NCI-H82 treated with DMSO at 0.1 percent for 48 hours (cell line): Measurements from ENCODE around the gene WAC.

Experiments used
- DNase-seq: peaks from one replicate; lab custom pipeline; 2025; ENCODE audit not compliant: unreplicated experiment; lab: John Stamatoyannopoulos, UW

Gene WAC

DNA sequence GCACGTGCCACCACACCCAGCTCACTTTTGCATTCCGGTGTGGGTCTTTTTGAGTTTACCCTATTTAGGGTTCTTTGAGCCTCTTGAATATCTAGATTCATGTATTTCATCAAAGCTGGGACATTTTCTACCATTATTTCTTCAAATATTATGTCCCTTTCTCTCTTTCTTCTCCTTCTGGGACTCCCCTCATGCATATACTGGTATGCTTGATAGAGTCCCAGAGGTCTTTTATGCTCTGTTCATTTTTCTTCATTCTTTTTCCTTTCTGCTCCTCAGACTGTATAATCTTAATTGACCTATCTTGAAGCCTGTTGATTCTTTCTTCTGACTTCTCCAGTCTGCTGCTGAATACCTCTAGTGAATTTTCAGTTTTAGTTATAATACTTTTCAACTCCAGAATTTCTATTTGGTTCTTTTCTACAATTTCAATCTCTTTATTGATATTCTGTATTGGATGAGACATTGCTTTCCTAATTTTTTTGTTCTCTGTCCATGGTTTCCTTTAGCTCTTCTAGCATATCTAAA lies 9.1 kb upstream of the WAC start:
- DNase-seq = no peak

DNA sequence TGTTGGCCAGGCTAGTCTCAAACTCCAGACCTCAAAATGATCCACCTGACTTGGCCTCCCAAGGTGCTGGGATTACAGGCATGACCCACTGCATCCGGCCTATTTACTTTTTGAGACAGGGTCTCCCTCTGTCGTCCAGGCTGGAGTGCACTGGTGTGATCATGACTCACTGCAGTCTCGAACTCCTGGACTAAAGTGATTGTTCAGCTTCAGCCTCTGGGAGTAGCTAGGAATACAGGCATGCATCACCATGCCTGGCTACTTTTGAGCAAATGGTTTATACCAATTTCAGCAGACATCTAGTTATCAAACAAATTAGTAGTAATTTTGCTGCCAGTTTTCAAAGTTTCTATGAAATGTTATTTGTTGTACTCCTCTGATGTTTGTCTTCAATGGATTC lies 2.2 kb upstream of the WAC start:
- DNase-seq = no peak

DNA sequence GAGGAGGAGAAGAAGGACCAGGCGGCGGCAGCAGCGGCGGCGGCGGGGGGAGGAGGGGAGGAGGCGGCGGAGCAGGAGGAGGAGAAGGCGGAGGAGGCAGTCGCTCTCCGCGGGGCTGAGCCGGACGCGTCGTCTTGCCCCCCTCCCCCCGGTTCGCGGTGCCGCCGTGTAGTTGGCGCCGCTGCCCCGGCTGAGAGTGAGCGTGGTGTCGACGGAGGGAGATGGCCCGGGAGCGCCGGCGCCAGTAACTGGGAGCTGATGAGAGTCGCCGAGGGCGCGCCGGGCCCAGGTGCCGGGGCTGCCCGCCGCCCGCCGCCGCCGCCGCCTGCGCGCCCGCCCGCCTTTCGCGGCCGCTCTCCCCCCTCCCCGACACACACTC lies 257 bp downstream of the WAC start:
- no peak for DNase-seq

DNA sequence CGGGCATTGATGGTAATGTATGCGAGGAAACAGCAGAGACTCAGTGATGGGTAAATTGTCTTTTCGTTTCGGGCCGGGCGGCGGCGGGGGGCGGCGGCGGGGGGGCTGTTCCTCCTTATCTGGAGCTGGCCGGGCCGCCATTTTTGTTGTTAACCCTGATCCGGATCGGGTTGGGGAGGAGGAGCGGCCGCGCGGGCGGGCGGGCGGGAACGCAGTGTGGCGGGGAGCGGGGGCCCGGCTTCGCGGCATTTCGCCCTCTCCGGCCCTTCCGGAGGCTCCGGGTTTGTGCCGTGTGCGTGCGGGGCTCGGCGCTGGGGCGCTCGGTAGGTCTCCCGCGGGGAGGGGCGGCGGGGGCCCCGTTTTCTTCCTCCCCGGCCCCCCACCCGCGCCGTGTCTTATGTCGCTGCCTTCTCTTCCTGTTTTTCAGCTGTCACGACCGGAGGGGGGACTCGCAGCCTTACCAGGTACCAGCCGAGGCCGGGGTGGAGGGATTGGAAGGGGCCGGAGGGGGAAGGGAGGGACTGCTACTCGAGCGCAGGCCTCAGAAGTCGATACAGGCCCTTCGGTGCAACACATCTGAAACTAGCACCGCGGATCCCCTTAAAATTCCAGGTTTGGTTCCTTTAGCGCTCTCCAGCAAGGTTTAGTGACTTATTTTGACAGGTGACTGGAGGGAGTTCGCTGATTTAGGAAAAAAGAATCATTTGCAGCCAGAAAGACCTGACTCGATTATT lies 820 bp downstream of the WAC start:
- no peak for DNase-seq

DNA sequence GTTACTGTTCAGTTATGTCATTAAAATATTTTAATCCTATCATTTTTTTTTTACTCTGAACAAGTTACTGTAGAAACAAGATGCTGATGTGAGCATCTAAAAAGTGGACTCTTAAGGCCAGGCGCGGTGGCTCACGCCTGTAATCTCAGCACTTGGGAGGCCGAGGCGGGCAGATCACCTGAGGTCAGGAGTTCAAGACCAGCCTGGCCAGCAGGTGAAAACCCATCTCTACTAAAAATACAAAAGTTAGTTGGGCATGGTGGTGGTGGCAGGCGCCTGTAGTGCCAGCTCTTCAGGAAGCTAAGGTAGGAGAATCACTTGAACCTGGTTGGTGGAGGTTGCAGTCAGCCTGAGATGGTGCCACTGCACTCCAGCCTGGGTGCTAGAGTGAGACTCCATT lies 2.9 kb downstream of the WAC start:
- DNase-seq = no peak

DNA sequence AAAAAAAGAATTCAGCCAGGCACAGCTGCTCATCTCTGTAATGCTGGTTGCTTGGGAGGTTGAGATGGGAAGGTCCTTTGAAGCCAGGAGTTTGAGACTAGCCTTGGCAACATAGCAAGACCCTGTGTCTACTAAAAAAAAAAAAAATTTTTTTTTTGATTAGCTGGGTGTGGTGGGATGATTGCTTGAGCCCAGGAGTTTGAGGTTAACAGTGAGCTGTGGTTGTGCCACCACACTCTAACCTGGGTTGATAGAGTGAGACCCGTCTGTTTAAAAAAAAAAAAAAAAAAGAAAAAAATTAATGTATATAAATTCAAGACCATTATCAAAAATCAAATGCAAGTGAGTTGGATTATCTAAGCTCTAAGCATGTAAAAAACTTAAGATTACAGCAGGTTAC lies 5.7 kb downstream of the WAC start:
- DNase-seq = no peak

DNA sequence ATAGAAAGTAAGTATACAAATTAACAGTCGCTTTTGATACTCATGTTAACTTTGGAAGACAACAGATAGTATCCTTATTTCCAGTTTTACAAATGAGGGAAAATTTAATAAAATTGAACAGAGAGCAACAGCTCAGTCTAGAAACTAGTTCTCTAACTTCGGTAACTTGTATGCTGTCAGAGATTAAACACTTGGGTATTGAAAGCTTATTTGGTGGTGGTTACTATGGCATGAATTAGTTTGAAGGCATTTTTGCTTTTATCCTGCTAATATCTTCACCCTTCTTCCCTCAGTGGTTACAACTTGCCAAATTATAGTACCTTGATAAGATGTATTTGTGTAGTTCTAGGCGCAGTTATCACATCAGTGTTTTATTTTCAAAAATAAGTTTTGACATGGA lies 7.2 kb downstream of the WAC start:
- no peak for DNase-seq

DNA sequence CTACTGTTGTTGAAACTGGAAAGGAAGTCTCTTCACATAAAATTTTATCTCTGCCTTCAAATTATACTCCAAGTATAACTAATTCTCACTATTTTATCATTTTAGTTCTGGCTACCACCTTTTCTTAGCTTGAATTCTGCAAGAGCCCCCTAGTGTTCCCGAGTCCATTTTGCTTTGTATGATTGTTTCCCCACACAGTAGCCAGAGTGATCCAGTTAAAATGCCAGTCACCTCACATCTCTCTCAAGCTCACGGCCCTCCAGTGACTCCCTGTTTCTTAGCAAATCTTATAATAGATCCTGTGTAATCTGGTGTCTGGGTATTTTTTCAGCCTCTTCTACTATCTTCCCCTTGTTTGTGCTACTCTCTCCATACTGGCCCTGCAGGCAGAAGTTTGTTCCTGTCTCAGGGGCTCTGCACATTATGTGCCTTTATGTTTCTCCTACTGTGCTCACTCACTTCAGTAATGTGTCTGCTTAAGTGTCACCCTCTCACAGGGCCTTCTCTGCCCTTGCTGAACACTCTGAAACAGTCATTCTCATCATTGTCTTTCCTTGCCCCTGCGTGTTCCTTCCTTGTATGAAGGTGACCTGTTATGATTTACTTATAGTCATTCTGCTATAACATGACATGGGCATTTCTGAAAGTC lies 8.9 kb downstream of the WAC start:
- no peak for DNase-seq

DNA sequence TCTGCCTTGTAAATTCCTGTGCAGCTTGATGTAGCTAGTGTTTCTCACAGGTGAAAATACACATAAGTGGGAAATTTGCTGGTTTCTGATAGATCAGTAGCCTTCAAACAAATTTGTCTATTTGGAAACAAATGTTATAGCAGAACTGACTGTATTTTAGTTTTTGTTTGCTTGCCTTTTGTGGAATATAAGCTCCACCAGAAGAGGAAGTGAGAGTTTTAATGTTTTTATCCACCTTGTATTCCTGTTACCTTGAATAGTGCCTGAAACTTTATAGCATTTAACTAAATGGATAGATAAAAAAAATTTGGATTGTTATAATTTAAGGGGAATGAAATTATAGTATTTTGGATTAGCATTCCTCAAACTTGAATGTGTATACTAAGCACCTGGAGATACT lies 9.8 kb downstream of the WAC start:
- no peak for DNase-seq

DNA sequence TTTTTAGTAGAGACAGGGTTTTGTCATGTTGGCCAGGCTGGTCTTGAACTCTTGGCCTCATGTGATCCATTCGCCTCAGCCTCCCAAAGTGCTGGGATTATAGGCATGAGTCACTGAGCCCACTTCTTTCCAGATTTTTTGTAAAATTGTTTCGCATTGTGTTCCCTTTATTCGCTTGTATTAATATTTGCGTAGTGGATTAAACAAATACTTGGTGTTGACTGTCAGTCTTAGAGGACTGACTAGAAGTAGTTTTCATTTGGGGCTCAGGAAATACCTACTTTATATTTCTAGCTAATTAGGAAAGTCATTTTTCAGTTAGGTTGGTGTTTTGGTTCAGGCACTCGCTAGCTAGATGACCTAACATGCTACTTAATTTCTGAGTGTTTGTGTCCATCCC lies 11.1 kb downstream of the WAC start:
- DNase-seq = no peak

DNA sequence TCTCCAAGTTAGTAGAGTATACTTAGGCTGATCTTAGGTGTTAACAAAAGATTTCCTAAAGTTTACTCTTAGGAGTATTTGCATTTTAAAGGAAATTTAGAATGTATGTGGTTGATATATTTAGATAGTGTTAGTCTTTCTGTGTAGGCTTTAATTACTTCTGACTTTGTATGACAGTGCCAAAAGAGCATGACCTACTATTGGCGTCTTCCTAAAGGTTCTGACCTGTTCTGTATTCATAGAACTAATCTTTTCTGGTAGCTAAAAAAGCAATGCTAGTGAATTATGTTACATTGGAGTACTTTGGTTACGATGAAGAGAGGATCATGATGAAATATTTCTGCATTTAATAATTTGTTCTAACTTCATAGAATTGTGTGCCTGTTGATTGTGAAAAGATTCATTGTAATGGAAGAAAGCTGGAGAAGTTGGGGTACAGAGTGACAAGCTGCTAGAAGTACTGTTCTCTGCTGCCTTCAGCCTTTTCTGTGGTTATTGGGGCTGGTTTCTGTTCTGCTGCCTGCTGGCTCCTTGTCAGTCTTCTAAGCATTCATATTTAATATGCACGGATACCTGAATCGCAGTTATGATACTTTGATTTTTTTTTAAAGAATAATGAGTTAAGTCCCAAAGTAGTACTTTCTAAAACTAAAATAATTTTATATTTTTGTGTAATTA lies 13.2 kb downstream of the WAC start:
- DNase-seq = no peak

DNA sequence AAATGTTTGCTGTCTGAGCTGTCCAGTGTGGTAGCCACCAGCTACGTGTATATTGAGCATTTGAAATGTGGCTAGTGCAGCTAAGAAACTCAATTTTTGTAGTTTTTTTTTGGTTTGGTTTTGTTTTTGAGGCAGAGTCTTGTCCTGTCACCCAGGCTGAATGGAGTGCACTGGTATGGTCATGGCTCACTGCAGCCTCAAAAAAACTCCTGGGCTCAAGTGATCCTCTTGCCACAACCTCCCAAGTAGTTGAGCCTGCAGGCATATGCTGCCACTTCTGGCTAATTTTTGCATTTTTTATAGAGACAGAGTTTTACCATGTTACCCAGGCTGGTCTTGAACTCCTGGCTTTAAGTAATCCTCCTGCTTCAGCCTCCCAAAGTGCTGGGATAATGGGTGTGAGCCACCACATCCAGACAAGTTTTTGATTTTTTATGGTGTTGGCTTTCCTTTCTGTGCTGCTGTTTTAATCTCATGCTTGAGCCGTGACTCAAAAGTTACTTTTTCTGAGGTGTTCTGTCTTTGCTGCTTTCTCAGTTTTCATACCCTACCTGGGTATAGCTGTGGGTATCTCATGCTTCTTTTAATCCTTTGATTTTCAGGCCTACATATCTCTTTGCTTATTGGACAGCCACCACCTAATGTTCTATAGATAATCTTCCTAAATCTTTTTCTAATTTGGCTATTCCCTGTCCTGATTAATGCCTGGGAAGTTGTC lies 16.0 kb downstream of the WAC start:
- no peak for DNase-seq

DNA sequence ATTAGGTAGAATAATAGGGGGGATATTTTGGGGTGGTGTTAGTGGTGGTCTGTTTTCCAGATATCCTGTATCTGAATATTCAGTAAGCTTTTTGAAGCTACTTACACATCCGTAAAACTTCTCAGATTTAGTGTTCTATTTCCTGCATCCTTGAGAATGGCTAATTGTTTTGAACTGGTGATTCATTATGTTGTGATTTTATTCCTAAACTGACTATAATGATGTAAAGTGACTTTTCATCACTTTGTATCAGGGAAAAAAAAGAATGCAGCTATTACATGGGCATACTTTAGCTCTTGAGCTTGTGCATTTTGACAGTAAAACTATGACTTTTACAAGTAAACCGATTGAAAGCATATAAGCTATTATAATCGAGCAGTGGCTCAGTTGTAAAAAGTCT lies 18.2 kb downstream of the WAC start:
- no peak for DNase-seq

DNA sequence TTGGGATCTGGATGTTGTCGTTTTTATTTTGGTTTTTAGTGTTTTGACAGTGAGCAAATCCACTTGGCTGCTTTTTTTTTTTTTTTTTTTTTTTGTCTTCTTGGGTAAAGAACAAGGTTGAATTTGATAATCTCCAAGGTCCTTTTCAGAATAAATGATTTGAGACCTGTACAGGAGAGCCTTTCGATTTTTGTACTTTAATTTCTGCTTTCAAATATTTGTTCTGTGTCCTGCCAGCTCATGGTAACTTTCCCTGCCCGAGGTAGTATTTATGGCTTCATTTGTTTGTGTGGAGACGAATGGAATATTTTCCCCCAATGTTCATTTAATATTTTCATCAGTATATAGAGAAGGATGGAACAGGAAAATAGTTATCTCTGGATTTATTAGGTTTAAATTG lies 19.9 kb downstream of the WAC start:
- DNase-seq = no peak

DNA sequence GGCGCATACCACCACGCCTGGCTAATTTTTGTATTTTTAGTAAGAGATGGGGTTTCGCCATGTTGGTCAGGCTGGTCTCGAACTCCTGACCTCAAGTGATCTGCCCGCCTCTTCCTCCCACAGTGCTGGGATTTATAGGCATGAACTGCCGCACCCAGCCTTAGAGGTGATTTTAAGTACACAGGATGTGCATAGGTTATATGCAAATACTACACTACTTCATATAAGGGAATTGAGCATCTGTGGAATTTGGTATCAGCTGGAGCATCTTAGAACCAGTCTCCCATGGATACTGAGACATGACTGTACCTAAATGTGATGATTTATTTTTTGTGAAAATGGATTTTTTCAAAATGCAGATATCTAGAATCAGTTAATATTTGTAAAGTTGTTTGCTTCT lies 21.1 kb downstream of the WAC start:
- DNase-seq = no peak

DNA sequence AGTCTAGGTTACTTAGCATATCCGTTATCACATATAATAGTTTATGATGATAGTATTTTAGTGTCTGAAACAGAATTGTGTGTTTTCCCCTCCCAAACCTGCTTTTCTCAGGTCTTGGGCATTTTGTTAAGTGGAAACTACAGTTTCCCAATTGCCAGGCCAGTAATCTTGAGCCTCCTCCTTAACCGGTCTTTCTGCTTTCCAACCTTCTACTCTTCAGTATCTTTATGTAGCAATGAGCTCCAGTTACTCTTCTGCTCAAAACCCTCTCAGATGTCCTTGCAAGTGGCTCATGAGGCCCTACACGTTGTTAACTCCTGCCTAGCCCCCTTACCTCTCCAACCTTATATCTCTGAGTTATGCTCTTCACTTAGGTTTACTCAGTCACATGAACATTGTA lies 22.0 kb downstream of the WAC start:
- DNase-seq = no peak

DNA sequence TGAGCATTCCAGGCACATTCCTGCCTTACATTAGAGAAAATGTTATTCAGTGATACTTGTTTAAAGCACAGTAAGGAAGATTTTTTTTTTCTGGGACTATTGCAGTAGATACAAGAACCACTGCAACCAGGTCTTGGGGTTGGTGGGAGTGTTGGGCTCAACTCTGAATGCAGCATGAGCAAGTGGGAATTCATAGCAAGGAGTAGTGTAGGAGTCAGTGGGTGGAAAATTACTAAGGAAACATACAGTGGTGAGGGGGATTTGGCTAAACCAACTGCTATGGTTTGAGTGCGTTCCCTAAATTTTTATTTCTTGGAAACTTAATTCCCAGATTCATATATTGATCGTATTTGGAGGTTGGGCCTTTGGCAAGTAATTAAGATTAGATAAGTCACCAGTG lies 22.4 kb downstream of the WAC start:
- no peak for DNase-seq

DNA sequence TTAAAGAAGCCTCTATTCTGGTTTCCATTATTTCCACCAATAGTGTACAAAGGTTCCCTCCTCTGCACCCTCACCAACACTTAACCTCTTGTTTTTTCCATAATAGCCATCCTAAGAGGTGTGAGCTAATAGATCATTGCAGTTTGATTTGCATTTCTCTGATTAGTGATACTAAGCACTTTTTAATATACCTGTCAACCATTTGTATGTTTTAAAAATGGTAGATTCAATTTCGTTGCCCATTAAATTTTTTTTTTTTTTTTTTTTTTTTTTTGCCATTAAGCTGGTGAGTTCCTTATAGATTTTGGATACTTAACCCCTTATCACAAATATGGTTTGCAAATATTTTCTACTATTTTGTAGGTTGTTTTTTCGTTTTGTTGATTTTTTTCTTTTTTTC lies 23.2 kb downstream of the WAC start:
- DNase-seq = no peak

DNA sequence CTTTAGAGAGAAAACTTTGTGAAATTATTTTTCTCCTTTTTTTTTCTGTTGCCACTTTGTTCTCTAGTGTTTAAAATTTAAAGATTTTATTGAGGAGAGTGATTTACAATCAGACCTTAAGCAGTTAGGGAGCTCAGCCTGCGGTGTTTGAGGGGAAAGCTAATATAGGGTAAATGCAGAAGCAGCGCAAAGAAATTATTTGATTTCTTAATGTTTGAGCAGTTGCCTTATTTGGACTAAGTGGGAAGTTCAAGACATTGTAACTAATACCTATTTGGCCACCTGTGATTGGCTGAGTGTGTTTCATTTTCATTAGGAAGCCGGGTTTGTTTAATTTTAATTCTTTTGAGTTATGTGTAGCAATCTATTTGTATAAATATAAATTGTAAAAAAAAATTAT lies 25.3 kb downstream of the WAC start:
- no peak for DNase-seq

DNA sequence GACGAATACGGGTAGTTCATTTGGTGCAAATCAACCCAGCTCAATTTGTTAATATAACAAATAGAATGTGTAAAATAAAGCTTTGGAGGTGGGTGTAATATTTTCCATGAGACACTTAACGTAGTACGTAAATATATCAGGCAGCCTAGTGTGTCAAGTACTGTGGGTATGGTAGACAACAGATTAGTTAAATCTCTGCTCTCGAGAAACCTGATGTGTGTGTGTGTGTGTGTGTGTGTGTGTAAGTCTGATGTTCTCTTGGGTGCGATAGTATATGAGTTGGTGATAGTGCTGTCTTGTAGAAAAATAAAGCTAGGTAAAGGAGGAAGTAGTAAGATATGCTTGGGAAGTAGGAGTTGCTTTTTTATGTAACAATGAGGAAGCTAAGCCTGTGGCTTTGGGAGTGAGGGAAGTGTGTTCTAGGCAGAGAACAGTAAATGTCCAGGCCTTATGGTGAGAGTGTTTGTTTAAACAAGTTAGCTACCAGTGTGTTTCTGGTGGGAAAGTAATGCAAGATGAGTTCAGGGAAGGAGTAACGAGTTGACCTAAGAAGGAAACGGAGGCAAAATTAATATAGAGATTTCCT lies 26.1 kb downstream of the WAC start:
- DNase-seq = no peak

DNA sequence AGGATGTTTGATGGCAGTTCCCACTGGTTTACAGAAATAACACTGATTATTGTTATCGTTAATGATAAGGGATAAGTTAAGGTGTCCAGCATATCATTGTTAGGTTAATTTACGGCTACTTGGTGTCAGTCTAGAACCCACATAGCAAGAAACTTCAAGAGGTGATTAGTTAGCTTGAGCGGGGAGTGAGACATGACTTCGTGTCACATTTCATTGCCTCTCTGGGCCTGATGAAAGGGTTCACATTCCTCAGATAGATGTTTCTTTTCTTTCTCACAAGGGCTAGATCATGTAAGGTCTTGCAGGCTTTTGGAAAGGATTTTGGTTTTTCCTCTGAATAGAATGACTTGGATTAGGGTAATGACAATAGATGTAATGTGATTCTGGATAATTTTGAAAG lies 26.7 kb downstream of the WAC start:
- no peak for DNase-seq
